ENCODE measurements around the gene INPP4B.

DNA sequence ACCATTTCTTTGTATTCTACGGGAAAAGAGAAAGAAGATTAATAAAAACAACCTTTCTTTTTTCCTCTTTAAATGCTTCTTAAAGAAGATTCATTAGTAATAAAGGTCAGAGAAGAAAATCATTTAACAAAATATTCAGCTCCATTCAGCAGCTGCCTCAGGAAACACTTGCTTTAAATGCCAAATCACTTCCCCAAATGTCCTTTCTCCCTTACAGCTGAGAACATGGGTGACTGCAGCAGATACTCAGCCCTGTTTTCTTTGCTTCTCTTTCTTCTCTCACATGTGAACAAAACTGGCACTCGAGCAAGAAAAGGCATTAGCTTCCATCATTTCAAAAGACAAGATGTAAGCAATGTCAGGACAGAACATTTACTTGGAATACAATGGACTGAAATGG is 120.2 kb downstream of the INPP4B start:
- TF ChIP-seq, protein P1, sequence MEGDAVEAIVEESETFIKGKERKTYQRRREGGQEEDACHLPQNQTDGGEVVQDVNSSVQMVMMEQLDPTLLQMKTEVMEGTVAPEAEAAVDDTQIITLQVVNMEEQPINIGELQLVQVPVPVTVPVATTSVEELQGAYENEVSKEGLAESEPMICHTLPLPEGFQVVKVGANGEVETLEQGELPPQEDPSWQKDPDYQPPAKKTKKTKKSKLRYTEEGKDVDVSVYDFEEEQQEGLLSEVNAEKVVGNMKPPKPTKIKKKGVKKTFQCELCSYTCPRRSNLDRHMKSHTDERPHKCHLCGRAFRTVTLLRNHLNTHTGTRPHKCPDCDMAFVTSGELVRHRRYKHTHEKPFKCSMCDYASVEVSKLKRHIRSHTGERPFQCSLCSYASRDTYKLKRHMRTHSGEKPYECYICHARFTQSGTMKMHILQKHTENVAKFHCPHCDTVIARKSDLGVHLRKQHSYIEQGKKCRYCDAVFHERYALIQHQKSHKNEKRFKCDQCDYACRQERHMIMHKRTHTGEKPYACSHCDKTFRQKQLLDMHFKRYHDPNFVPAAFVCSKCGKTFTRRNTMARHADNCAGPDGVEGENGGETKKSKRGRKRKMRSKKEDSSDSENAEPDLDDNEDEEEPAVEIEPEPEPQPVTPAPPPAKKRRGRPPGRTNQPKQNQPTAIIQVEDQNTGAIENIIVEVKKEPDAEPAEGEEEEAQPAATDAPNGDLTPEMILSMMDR (conservative IDR thresholded peaks at IDR 0.05; ENCODE audit: low read length), result no peak
- TF ChIP-seq EZH2phosphoT487 (IDR thresholded peaks at IDR 0.05; ENCODE audit: borderline replicate concordance, low read depth, low read length), result no peak
